GM12878 (cell line): ENCODE results near the gene TCF25. TPM values are rescaled to one million over a fixed set of nuclear protein-coding genes. Genes with fewer than 3 reads are reported as not detected.

Experiments used
- ATAC-seq: fragments of 200-7000 bp; cut with Tn5 transposase; 3 replicates; pipeline ENCODE4 v1.9.1; 2020; ENCODE audit warnings: mild to moderate bottlenecking, moderate library complexity
- BruUV-seq: library from RNA; stranded (reverse); fragments of 400-500 nt; replicated peaks from 2 replicates; lab custom pipeline; 2021; lab: Mats Ljungman, UMichigan
- CTCF ChIA-PET: fragments of 300-600 bp; sonication (Branson Sonifier 250); formaldehyde crosslinking; extraction: SDS; loops from one replicate; lab custom pipeline; 2021; ENCODE audit warnings: inconsistent platforms; lab: Yijun Ruan, JAX
- POLR2A ChIA-PET: fragments of 350-600 bp; formaldehyde crosslinking; extraction: SDS; loops from one replicate; lab custom pipeline; 2021; ENCODE audit warnings: inconsistent platforms; lab: Charles Lee
- RAD21 ChIA-PET: fragments of 300-600 bp; sonication (Branson Sonifier 250); formaldehyde crosslinking; loops from one replicate; lab custom pipeline; 2023; ENCODE audit warnings: antibody characterized with exemption; ENCODE audit not compliant: unreplicated experiment; lab: Charles Lee
- SMC1A ChIA-PET: fragments of 300-600 bp; sonication (Branson Sonifier 250); formaldehyde crosslinking; loops from one replicate; lab custom pipeline; 2023; ENCODE audit not compliant: unreplicated experiment, uncharacterized antibody; lab: Charles Lee
- DNase-seq: peaks from one replicate; pipeline ENCODE4 v3.0.0-alpha.2; 2011; ENCODE audit warnings: low read depth, low spot score
- FAIRE-seq: peaks from 3 replicates; lab custom pipeline; 2011; peaks lifted over from hg19 to GRCh38; lab: Jason Lieb, UNC
- H2AFZ ChIP-seq: 2 replicates; pipeline ENCODE4 v1.6.0; 2011; ENCODE audit warnings: low read depth, low read length, control low read depth; ENCODE audit not compliant: control insufficient read depth
- H3K27ac ChIP-seq: 2 replicates; pipeline ENCODE4 v1.5.1; 2011; ENCODE audit warnings: control low read depth; ENCODE audit not compliant: control insufficient read depth, insufficient read depth
- H3K27me3 ChIP-seq, 2 experiments: replicated peaks in 1 of 2; 2 replicates each; pipeline versions ENCODE4 v1.6.0 to v1.6.1; 2011; ENCODE audit warnings: low read length in 1 of 2; ENCODE audit not compliant: control insufficient read depth in 2 of 2, insufficient read depth in 2 of 2
- H3K36me3 ChIP-seq, 2 experiments: 2 replicates each; pipeline ENCODE4 v1.5.1; 2011; ENCODE audit warnings: low read length in 1 of 2; ENCODE audit not compliant: control insufficient read depth in 2 of 2, insufficient read depth in 2 of 2
- H3K4me1 ChIP-seq: 2 replicates; pipeline ENCODE4 v1.6.1; 2011; ENCODE audit warnings: mild to moderate bottlenecking, low read length, moderate library complexity, mixed read lengths; ENCODE audit not compliant: control insufficient read depth, insufficient read depth
- H3K4me2 ChIP-seq: 2 replicates; pipeline ENCODE4 v1.6.0; 2011; ENCODE audit warnings: control low read depth; ENCODE audit not compliant: control insufficient read depth, insufficient read depth
- H3K4me3 ChIP-seq: fragments of 200-600 bp; sonication (generic); 2 replicates; pipeline ENCODE4 v1.5.1; 2016
- H3K79me2 ChIP-seq: 2 replicates; pipeline ENCODE4 v1.6.0; 2011; ENCODE audit warnings: low read length; ENCODE audit not compliant: control insufficient read depth, insufficient read depth
- H3K9ac ChIP-seq: 2 replicates; pipeline ENCODE4 v1.8.0; 2011; ENCODE audit warnings: low read length, control low read depth, mixed read lengths; ENCODE audit not compliant: control insufficient read depth, insufficient read depth
- H3K9me3 ChIP-seq: replicated peaks from 3 replicates; pipeline ENCODE4 v1.5.1; 2011; ENCODE audit warnings: mild to moderate bottlenecking, low read length; ENCODE audit not compliant: control insufficient read depth, insufficient read depth
- H4K20me1 ChIP-seq: 2 replicates; pipeline ENCODE4 v1.6.0; 2011; ENCODE audit not compliant: control insufficient read depth, insufficient read depth
- MYC ChIP-seq: IDR thresholded peaks from 2 replicates; pipeline ENCODE4 v1.6.1; 2011; ENCODE audit warnings: mild to moderate bottlenecking, low read length, moderate library complexity, inconsistent platforms; ENCODE audit not compliant: insufficient read depth, insufficient replicate concordance, insufficient read length, severe bottlenecking
- NR2C2 ChIP-seq: IDR thresholded peaks from 2 replicates; pipeline ENCODE4 v1.6.1; 2011; ENCODE audit warnings: borderline replicate concordance, low read depth; ENCODE audit not compliant: control insufficient read depth, insufficient read length
- POLR2AphosphoS5 ChIP-seq: IDR thresholded peaks from 2 replicates; pipeline ENCODE4 v1.6.1; 2011; ENCODE audit warnings: mild to moderate bottlenecking, low read length, inconsistent platforms
- TAF1 ChIP-seq: IDR thresholded peaks from 2 replicates; pipeline ENCODE4 v1.6.1; 2011; ENCODE audit warnings: mild to moderate bottlenecking, low read depth, low read length, borderline replicate concordance
- ZBTB11 ChIP-seq: fragments of 450-650 bp; formaldehyde crosslinking; IDR thresholded peaks from 2 replicates; pipeline ENCODE4 v1.5.0; 2022; ENCODE audit warnings: mild to moderate bottlenecking, missing genetic modification characterization
- ZSCAN29 ChIP-seq: fragments of 450-650 bp; IDR thresholded peaks from 2 replicates; pipeline ENCODE4 v1.6.1; 2017; ENCODE audit warnings: mild to moderate bottlenecking, moderate library complexity
- WGBS: methylation state at CpG from one replicate; pipeline ENCODE4 v1.1.6; 2016; ENCODE audit warnings: low lambda C conversion rate; ENCODE audit not compliant: insufficient replicate concordance, insufficient coverage; ENCODE audit errors: missing lambda C conversion rate; 5-methylcytosine and 5-hydroxymethylcytosine counted together
- in situ Hi-C: fragments of 300-500 bp; cut with MboI; formaldehyde crosslinking; loops from 9 replicates; pipeline ENCODE4 v1.14.3; 2018; ENCODE audit warnings: mixed read lengths
- intact Hi-C: fragments of 100-400 bp; cut with micrococcal nuclease; formaldehyde crosslinking; loops from one replicate; pipeline ENCODE4 v1.14.2; 2022; ENCODE audit not compliant: unreplicated experiment
- polyA plus RNA-seq, 11 experiments: library from polyadenylated mRNA; depleted of rRNA in 4 of 11; unstranded in 6 of 11; stranded (reverse) in 5 of 11; fragments of >200 nt; fragmentation: Nextera tagmentation in 4 of 11; fragmentation: Illumina TruSeq in 1 of 11; extraction: Ambion mirVana in 4 of 11; extraction: Trizol in 1 of 11; gene quantifications; 1 replicate in 1 of 11; 2 replicates in 10 of 11; pipeline versions ENCODE4 v1.2.1 to v1.2.3, GENCODE V29; 2011 to 2016; ENCODE audit warnings: inconsistent platforms in 2 of 11, missing spikeins in 2 of 11, low read depth in 1 of 11
- total RNA-seq, 4 experiments: library from RNA; depleted of rRNA in 3 of 4; stranded (reverse); fragments of >200 nt in 3 of 4; fragmentation: Illumina TruSeq in 1 of 4; extraction: Trizol in 1 of 4; gene quantifications; 2 replicates each; pipeline versions ENCODE4 v1.2.1 to v1.2.3, GENCODE V29; 2013 to 2021

Gene TCF25
- total and polyA plus RNA-seq, 10 of the 15 experiments (the other 5 are each of a cell fraction or from before 2014, with no cell fraction given), result 8.4 to 130 (median 89.4) TPM

DNA sequence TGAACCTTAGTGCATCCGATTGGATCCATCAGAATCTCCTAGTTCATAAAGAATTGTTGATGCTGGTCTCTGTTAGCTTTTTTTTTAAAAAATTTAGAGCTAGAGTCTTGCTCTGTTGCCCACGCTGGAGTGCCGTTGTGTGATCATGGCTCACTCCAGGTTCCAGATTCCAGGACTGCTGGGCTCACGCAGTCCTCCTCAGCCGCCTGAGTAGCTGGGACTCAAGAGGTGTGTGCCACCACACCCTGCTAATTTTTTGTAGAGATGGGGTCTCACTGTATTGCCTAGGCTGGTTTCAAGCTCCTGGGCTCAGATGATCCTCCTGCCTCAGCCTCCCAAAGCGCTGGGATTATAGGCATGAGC, 8.0 kb downstream of the TCF25 start:
- POLR2A ChIA-PET, result interaction anchor here (0.6 to 1.2 kb wide), 2 partner anchors 8 to 15 kb away, joined by 3 to 9 read pairs; partner anchors contain the start of gene TCF25
- H3K9ac ChIP-seq, result no peak overlapping the region
- SMC1A ChIA-PET, result no interaction called here
- ATAC-seq, result no peak
- no peak for FAIRE-seq
- intact Hi-C loops (no loop called here), in situ Hi-C loops (no loop called here)
- peaks cover 28 to 30% of the 10 kb centered on the region in 2 experiments; a peak in 3 of 4 replicates for H3K36me3 ChIP-seq
- H3K9me3 ChIP-seq, result no peaks in the 10 kb centered on the region
- H3K27me3 ChIP-seq, result no peaks in the 10 kb centered on the region
- WGBS, result 91% methylated on average over 6 of the region's 6 CpGs
- H4K20me1 ChIP-seq, result peaks cover 5% of the 10 kb centered on the region; the same call in 1 of the 2 replicates
- no peak for DNase-seq
- no TSS peak for BruUV-seq
- H3K79me2 ChIP-seq, result peaks cover 22% of the 10 kb centered on the region
- RAD21 ChIA-PET, result no interaction called here
- H3K4me2 ChIP-seq, result no peak overlapping the region
- CTCF ChIA-PET, result interaction anchor here (1.3 to 1.4 kb wide), 2 partner anchors 20 to 29 kb away, joined by 4 to 7 read pairs; no protein-coding TSS in a partner anchor
- TF ChIP-seq NR2C2, result no peak
- TF ChIP-seq ZSCAN29, result no peak
- TF ChIP-seq MYC, result no peak
- TF ChIP-seq POLR2AphosphoS5, result no peak
- no peak for TF ChIP-seq TAF1
- no peak for TF ChIP-seq ZBTB11 (CRISPR knock-in tag)
- TF ChIP-seq, all 136 proteins: peak for 0
- Histone ChIP-seq H2AFZ (no peak overlapping the region), H3K27ac (no peak overlapping the region), H3K4me1 (no peaks in the 10 kb centered on the region), H3K4me3 (no peak overlapping the region)
